PC-3 (cell line): ENCODE measurements around the gene TXLNG. TPM values are rescaled to one million over a fixed set of nuclear protein-coding genes. Genes with fewer than 3 reads are reported as not detected.
"Not testable (repeated sequence)": the region's sequence is repeated elsewhere in the genome, so short reads cannot be mapped to it uniquely, and the experiment has no call there.

Experiments
- ATAC-seq: fragments of 200-7000 bp; cut with Tn5 transposase; 2 replicates; pipeline ENCODE4 v1.9.1; 2020; ENCODE audit warnings: mild to moderate bottlenecking, moderate library complexity
- BruUV-seq: library from RNA; stranded (reverse); fragments of 400-500 nt; replicated peaks from 2 replicates; lab custom pipeline; 2021; lab: Mats Ljungman, UMichigan
- CTCF ChIA-PET: fragments of 300-600 bp; sonication (Branson Sonifier 250); formaldehyde crosslinking; loops from one replicate; lab custom pipeline; 2022; ENCODE audit warnings: antibody characterized with exemption; lab: Charles Lee
- POLR2A ChIA-PET: fragments of 300-600 bp; sonication (Branson Sonifier 250); formaldehyde crosslinking; loops from one replicate; lab custom pipeline; 2022; ENCODE audit warnings: antibody characterized with exemption; ENCODE audit not compliant: unreplicated experiment; lab: Charles Lee
- DNase-seq: peaks from one replicate; pipeline ENCODE4 v3.0.0-alpha.2; 2015
- H2AFZ ChIP-seq: fragments of 300-600 bp; sonication (generic); 2 replicates; pipeline ENCODE4 v1.6.0; 2016; ENCODE audit warnings: antibody characterized with exemption, low read length
- H3F3A ChIP-seq: fragments of 300-600 bp; sonication (generic); one replicate; pipeline ENCODE4 v1.6.0; 2017; ENCODE audit warnings: antibody characterized with exemption, low read length, control low read depth, mild to moderate bottlenecking; ENCODE audit not compliant: unreplicated experiment
- H3K27ac ChIP-seq: fragments of 300-600 bp; sonication (generic); 2 replicates; pipeline ENCODE4 v1.5.1; 2016; ENCODE audit warnings: mild to moderate bottlenecking, low read length
- H3K27me3 ChIP-seq: fragments of 300-600 bp; sonication (generic); 2 replicates; pipeline ENCODE4 v1.6.1; 2016; ENCODE audit warnings: low read length, mixed read lengths
- H3K36me3 ChIP-seq: fragments of 300-600 bp; sonication (generic); 2 replicates; pipeline ENCODE4 v1.6.1; 2016; ENCODE audit warnings: low read depth, mixed run types, low read length, mixed read lengths
- H3K4me1 ChIP-seq: fragments of 300-600 bp; sonication (generic); 2 replicates; pipeline ENCODE4 v1.5.1; 2016; ENCODE audit warnings: low read length; ENCODE audit not compliant: insufficient read depth
- H3K4me2 ChIP-seq: fragments of 300-600 bp; sonication (generic); 2 replicates; pipeline ENCODE4 v1.6.0; 2016; ENCODE audit warnings: low read length
- H3K4me3 ChIP-seq: fragments of 300-600 bp; sonication (generic); 2 replicates; pipeline ENCODE4 v1.5.1; 2016; ENCODE audit warnings: mild to moderate bottlenecking, low read length, mixed read lengths
- H3K79me2 ChIP-seq: fragments of 300-600 bp; sonication (generic); 2 replicates; pipeline ENCODE4 v1.6.1; 2017; ENCODE audit warnings: low read length, mixed read lengths
- H3K9ac ChIP-seq: fragments of 300-600 bp; sonication (generic); 2 replicates; pipeline ENCODE4 v1.6.0; 2016; ENCODE audit warnings: mild to moderate bottlenecking, low read length
- H3K9me2 ChIP-seq: fragments of 300-600 bp; sonication (generic); replicated peaks from 2 replicates; pipeline ENCODE4 v1.6.1; 2016; ENCODE audit warnings: mixed run types, low read length, mixed read lengths
- H3K9me3 ChIP-seq: fragments of 300-600 bp; sonication (generic); 2 replicates; pipeline ENCODE4 v1.6.1; 2016; ENCODE audit warnings: low read length, mixed read lengths
- H4K20me1 ChIP-seq: fragments of 300-600 bp; sonication (generic); 2 replicates; pipeline ENCODE4 v1.6.1; 2016; ENCODE audit warnings: low read length, mixed read lengths
- CTCF ChIP-seq: fragments of 300-600 bp; sonication (generic); conservative IDR thresholded peaks from 2 replicates; pipeline ENCODE4 v1.5.1; 2017; ENCODE audit warnings: antibody characterized with exemption, low read depth, mild to moderate bottlenecking, low read length
- EZH2 ChIP-seq: fragments of 300-600 bp; sonication (generic); IDR thresholded peaks from one replicate; pipeline ENCODE4 v1.6.1; 2017; ENCODE audit warnings: antibody characterized with exemption, mild to moderate bottlenecking, low read length; ENCODE audit not compliant: unreplicated experiment
- EZH2phosphoT487 ChIP-seq: fragments of 300-600 bp; sonication (generic); IDR thresholded peaks from 2 replicates; pipeline ENCODE4 v1.6.1; 2018; ENCODE audit warnings: mild to moderate bottlenecking, antibody characterized with exemption, low read length, borderline replicate concordance
- intact Hi-C: fragments of 100-400 bp; cut with micrococcal nuclease; formaldehyde crosslinking; loops from 2 replicates; pipeline ENCODE4 v1.9.0; 2023
- total RNA-seq: library from RNA; depleted of rRNA; stranded (reverse); fragments of >200 nt; gene quantifications from 2 replicates; pipeline ENCODE4 v1.2.3, GENCODE V29; 2014

Gene TXLNG
- total RNA-seq, 1 experiment from 2014 or later, result 17.1 TPM

GRCh38 chrX:16855363-16856075 is 69.3 kb downstream of the TXLNG start:
- POLR2A ChIA-PET, result no interaction called here
- intact Hi-C loops, result no loop called here
- no peaks in the 10 kb centered on the region for H3K9me2 ChIP-seq
- H3K9ac ChIP-seq, result no peak overlapping the region
- CTCF ChIA-PET, result no interaction called here
- no peaks in the 10 kb centered on the region for H3F3A ChIP-seq
- 0 out of 2 replicates have a peak, but pooled peaks cover 2% of the 10 kb centered on the region for H3K4me1 ChIP-seq
- H3K27me3 ChIP-seq, result no peaks in the 10 kb centered on the region
- no peak overlapping the region for H3K4me2 ChIP-seq
- H3K27ac ChIP-seq, result no peak overlapping the region
- H3K4me3 ChIP-seq, result no peak overlapping the region
- TF ChIP-seq EZH2phosphoT487, result no peak
- H3K79me2 ChIP-seq, result peaks cover 79% of the 10 kb centered on the region
- peaks cover 23% of the 10 kb centered on the region for H4K20me1 ChIP-seq
- H3K9me3 ChIP-seq, result no peaks in the 10 kb centered on the region
- DNase-seq (no peak), ATAC-seq (no peak)
- no TSS peak for BruUV-seq
- H3K36me3 ChIP-seq, result peaks cover 74% of the 10 kb centered on the region
- H2AFZ ChIP-seq, result no peak overlapping the region

- BruUV-seq, POLR2A ChIA-PET, H3K27me3 ChIP-seq, H3K9ac ChIP-seq, H3K27ac ChIP-seq, H3K4me3 ChIP-seq, H3K4me1 ChIP-seq, intact Hi-C loops, H3K4me2 ChIP-seq, CTCF ChIA-PET, H3F3A ChIP-seq, H2AFZ ChIP-seq, H3K9me3 ChIP-seq, H3K9me2 ChIP-seq: not testable (repeated sequence)
- Histone ChIP-seq H4K20me1 (peaks cover 23% of the 10 kb centered on the region), H3K36me3 (peaks cover 75% of the 10 kb centered on the region), H3K79me2 (peaks cover 83% of the 10 kb centered on the region)
- ATAC-seq, result peak; percentile 56; the same call in 1 of the 2 replicates
- peak; percentile 56 for DNase-seq
These were observed 69.8 kb downstream of the TXLNG start for GRCh38 chrX:16856076-16856404.

GRCh38 chrX:16856744-16857143 is 70.5 kb downstream of the TXLNG start:
- Histone ChIP-seq H3K4me3 (no peak overlapping the region), H3K9me3 (no peaks in the 10 kb centered on the region), H3K9ac (no peak overlapping the region), H3K27me3 (no peaks in the 10 kb centered on the region), H3F3A (no peaks in the 10 kb centered on the region), H3K4me2 (no peak overlapping the region), H2AFZ (no peak overlapping the region), H3K79me2 (peaks cover 90% of the 10 kb centered on the region), H3K9me2 (no peaks in the 10 kb centered on the region), H4K20me1 (peaks cover 23% of the 10 kb centered on the region), H3K4me1 (0 out of 2 replicates have a peak, but pooled peaks cover 2% of the 10 kb centered on the region), H3K36me3 (peaks cover 75% of the 10 kb centered on the region), H3K27ac (no peak overlapping the region)
- intact Hi-C loops, result no loop called here
- DNase-seq (no peak), ATAC-seq (no peak)
- BruUV-seq, result no TSS peak
- CTCF ChIA-PET, result no interaction called here
- POLR2A ChIA-PET, result no interaction called here
- TF ChIP-seq CTCF, result no peak
- TF ChIP-seq EZH2, result no peak
- TF ChIP-seq EZH2phosphoT487, result no peak
